GM21515 (cell line): ENCODE results near the gene DUSP11.
"Not testable (repeated sequence)": the region's sequence is repeated elsewhere in the genome, so short reads cannot be mapped to it uniquely, and the experiment has no call there.

ENCODE experiments used
- ATAC-seq: cut with Tn5 transposase; IDR thresholded peaks from one replicate; pipeline ENCODE4 v1.9.1; 2021; ENCODE audit not compliant: unreplicated experiment

The DUSP11 gene

DNA sequence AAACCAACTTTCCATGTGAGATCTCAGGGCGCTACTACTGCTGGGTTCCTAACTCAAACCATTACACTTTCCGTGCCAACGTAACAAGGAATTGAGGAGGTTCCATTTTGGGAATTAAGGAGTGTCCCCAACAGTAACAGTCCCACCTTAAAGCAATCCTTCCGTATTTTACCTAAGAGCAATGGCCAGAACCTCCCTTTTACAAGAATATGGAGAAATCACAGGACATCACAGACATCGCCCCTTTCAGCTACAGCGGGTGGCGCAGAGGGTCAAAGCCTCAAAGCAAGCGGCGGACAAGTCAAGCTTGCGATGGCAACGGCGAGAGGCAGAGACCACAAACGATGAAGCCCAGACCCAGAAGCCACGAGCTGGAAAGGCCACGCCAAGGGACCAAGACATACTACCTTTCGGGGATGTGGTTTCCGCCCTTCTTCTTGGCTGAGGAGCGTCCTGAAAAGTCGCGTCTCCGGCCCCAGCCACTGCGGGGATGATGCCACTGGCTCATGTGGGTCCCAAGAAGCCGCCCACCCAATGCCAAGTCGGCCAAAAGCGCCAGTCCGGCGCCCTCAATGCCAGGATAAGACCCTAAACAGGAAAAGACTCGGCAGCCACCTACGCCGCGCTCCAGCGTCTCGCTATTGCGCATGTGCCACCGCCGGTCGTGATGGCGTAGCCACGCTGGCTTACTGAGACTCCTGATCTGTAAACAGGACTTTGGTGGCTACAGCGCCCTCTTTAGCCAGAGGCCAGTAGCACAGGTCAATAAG lies at the start of gene DUSP11:
Gene DUSP11 (minus strand): TSS at position 637 of the 770 bp plus-strand sequence. CDS start 129 bp downstream, at position 508.
- ATAC-seq, result peak; percentile 96

DNA sequence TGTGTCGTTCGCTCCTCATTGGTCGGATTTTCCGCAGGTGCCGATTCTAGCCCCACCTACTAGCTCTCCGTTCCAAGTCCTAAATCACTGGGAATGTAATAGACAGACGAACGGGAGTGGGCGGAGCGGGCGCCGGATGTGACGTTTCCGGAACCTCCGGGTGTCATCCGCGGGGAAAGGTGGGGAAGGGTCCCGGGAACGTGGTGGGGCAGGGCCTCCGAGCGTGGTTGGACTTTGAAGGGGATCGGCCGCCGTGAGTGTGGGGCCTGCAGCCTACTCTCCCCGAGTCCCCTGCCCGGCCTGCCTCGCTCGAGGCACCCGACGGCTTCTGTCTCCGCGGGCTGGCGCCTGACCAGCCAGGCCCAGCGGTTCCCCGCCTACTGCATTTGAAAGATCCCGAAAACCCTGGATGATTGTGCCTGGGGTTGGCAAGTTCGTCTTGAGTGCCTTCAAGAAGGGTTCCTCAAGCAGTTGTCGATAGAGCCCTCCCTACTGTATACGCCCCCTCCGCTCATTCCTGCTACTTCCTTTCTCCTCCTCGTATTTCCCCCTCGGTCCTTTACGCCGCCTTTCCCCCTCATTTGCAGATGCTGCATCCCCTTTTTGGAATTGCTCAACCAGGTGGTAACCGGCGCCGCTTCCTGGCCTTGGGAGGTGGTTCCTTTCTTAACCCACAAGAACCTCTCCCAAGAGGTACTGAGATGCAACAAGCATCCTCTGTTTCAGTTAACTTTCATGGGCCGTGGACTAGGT lies 49.1 kb upstream of the DUSP11 start, which contains the start of gene STAMBP:
Gene STAMBP (plus strand): TSS at position 144 of the 753 bp plus-strand sequence. CDS start 1,896 bp downstream, outside the sequence.
- ATAC-seq, result peak; percentile 74

DNA sequence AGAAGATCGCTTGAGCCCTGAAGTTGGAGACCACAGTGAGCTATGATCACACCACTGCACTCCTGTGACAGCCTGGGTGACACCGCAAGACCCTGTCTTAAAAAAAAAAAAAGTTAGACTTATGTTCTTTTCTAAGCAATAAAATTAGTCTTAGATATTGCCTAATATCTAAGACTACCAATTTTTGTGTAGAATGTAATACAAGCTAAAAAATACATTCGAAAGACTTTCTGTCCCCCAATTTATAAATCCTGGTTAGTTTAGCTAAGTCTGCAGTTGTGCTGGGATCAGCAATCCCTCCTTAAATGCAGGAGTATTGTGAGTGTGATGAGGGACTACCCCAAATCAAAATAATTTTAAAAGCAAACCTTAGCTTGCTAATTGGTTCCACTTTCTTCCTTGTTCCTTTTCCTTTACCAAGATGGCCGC lies 48.5 kb upstream of the DUSP11 start:
- no peak for ATAC-seq

DNA sequence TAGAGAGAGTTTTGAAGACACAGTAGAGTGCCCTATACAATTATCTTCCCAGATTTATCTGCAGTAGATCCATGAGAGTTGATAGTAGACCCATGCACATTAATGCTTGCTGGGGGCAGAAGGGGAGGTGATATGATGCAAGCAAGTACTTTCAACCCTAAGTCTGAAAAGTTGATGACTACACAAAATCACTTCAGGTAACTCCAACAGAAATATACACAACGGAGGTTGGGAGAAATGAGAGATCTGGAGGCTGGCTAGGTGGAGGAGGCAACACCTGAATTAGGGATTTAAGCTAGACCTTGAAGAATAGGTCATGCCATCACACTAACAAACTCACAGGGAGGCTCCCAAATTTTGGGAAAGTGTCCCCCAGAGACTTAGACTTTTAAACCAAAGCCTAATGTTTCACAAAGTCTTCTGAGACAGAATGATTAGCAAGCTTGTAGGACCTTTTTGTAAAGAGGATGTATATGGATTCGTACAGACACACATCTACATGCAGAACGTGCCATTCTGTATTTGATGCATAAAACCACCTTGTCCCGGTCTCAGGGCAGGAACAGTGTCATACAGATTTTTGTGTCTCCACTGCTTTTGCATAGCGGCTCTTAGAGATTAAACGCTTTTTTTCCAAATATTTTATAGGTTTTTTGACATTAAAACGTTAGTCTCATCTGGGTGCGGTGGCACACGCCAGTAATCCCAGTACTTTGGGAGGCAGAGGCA lies 47.9 kb upstream of the DUSP11 start:
- no peak for ATAC-seq

DNA sequence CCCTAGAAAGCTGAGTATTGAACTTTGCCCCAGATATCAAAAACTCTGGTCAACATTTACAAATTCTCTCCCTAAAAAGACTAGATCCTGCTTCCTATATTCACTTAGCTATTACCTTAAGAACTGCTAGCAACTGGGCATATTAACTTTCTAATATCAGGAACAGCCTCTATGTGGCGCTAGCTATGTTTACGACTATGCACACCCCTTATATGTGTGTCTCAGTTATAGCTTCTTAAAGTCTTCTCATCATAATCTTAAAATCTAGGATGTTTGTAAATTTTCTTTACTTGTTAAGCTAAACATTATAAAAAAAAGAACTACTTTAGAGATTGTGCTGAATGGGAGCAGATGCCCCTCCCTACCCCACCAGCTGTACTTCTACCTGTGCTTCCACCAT lies 47.1 kb upstream of the DUSP11 start:
- no peak for ATAC-seq

DNA sequence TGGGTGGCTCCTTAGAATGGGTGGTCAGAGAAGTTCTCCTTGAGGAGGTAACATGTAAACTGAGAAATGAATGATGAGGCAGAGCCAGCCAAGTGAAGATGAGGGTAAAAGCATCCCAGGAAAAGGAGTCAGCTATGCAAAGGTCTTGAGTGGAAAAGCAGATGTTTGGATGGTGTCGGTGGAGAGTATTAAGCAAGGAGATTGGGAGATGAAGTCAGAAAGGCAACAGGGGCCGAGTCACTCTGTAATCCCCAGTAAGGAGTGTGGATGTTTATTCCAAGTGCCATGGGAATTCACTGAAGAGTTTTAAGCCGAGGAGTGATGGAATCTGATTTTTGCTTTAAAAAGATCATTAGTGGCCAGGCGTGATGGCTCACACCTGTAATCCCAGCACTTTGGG lies 45.5 kb upstream of the DUSP11 start:
- no peak for ATAC-seq

DNA sequence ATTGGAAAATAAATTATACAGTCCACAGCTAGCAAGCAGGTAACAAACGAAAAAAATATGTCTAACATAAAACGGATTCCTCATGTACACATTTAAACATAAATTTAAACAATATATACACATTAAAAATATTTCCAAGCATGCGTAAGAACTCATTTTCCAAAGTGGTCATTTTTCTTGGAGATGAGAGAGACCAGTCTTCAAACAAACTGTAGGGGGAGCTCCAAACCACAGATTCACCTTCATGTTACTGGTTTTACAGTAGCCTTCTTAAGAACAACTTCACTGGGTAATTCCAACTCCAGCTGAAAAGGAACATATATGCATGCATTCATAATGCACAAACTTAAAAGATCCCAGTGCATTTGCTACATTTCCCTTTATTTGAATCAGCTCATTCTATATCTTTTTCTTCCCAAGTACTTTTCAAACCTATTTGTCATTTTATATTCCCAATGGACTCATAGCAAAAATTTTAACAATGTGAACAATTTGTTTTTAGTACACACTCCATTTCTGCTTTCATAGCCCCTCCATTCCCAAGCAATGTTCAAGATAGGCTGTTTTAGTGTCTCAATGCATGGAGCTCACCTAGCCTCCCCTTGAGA lies 44.1 kb upstream of the DUSP11 start:
- no peak for ATAC-seq

DNA sequence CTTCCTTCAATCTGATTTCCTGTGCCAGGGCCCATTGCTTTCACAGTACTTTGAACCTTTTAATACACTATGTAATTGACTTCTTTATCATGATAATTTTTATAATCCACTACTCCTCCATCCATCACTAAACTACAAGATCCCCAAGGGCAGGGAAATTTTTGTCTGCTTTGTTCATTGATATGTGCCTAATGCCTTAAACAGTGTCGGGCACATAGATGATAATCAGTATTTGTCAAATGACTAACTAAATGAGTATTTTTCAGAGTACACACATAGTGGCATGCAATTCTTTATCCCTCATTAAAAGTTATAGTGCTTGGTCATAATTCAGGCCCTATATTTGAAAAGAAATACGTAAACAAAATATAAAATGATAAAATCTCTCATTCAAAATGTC lies 43.5 kb upstream of the DUSP11 start:
- no peak for ATAC-seq

DNA sequence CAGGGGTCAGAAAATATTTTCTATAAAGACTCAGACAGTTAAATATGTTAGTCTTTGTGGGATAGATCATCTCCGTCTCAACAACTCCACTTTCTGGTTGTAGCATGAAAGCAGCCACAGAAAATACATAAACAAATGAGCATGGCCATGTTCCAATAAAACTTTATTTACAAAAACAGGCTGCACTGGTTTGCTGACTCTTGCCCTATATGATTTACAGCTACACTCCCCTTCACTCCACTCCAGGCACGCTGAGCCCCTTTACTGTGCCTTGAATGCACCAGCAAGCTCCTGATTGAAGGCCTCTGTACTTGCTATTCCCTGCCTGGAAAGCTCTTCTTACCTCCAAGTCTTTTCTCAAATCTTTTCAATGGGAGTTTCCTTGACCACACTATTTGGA lies 43.1 kb upstream of the DUSP11 start:
- no peak for ATAC-seq

DNA sequence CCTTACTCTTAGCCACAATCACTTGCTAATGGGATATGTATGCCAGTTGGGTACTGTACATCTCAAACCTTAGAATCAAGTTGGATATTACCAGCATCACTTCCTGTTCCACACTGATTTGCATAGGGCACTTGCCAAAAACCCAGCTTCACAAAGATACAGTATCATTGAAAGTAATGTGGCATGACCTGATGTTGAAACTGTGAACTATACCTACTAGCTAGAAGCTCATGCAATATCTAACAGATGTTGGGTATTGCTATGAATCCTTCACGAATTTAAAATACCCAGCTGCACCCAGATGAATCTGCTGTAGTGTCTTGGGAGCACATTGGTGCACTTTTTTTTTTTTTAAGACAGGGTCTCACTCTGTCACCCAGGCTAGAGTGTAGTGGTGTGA lies 42.4 kb upstream of the DUSP11 start:
- no peak for ATAC-seq

DNA sequence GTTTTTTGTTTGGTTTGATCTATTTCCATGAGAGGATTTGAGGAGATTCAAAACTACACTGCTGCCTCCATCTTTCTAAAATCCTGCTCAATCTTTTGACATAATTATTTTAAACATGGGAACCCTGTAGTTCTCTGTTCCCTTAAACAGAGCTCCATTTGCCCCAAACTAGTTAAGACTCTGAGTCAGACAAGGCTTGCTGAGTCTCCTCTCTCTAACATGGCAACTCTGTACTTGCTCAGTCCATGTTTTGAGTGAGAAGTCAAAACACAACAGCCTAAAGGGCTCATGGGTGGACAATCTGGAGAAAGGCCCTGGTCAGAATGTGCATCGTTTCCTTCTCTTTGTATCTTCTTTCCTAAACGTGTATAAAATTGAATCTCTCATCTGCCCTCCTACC lies 41.8 kb upstream of the DUSP11 start:
- peak; percentile 10 for ATAC-seq

DNA sequence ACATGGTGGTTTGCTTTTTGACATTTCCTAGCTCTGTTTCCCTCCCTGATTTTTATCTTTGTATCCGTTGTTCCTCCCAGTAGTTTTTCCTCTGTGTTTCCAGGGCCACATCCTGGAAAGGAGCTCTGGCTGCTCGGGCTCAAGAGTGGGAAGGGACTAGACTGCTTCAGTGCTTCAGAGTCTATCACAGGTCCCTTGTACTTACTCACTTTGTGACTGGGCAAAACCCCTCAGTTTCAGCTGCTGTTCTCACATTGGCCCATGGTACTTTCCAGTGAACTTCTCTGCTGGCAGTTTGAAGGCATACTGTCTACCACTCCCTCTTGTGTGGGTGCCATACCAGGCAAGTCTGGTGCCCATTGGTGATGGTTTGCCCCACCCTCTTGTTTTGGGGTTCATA lies 41.3 kb upstream of the DUSP11 start:
- peak; percentile 56 for ATAC-seq

DNA sequence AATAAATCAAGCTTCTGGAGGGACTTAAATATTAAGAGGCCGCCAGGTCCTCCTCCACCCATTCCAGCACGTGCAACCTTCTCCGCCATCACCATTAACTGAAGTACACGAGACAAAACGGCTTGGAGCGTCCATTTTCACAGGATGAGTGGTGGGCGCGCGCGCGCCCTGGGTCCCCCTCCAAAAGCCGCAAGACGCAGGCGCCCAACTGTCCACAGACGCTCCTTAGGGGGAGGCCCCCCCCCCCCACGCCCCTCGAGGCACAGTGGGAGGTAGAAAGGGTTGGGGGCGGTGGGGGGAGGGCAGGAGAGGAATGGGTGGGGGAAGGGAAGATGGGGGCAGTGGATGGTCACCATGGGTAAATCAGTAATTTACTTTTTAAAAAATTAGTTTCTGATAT lies 38.4 kb upstream of the DUSP11 start:
- no peak for ATAC-seq

DNA sequence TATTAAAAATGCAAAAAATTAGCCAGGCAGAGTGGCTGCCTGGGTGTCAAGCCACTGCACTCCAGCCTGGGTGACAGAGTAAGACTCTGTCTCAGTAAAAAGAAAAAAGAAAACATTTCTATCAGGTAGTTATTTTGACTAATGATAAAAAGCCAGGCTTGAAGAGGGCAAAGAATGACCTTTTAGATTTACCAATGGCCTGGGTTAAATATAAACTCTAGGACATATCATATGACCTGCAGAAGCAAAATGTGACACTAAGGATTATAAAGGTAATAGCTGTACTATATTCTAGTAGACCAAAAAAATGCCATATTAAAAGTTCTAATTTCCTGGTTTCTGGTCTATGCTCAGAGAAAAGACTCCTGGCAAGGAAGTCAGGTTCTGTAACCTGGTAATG lies 32.7 kb upstream of the DUSP11 start:
- ATAC-seq, result no peak

DNA sequence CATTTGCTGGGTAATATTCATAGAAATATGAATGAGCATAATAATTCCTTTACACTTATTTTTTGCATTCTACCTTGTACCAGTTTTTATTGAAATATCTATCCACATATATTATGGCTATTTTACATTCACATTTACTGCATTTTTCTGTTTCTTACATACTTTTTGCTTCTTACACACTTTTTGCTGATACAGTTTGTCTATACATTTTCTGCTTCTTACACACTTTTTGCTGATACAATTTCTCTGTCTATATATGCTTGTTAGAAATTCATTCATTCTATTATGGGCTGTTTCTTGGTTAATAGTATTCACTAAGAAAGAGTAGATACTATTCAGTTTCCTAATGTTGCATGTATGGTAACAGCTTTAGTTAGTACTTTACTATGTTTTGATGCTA lies 32.0 kb upstream of the DUSP11 start:
- ATAC-seq, result no peak

DNA sequence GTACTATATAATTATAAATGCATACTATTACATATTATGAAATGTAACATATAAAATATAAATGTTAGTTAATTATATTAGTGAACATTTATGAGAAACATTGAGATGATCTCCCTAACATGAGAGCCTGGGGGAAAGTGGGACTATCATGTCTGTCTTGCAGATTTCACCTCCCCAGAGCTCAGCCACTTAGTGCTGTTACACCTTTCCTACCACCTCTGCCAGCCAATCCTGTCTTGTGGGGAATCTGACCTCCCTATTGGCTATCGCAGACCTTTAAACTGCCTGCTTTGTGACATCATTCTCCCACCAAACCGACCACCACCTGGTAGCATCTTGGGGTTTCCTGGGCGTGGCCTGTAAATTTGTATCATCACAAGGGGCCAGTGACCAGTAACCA lies 4.0 kb upstream of the DUSP11 start, which contains the start of gene C2orf78:
Gene C2orf78 (plus strand): TSS at position 301 of the 400 bp plus-strand sequence. CDS start 127 bp downstream, outside the sequence.
- not testable (repeated sequence) for ATAC-seq

DNA sequence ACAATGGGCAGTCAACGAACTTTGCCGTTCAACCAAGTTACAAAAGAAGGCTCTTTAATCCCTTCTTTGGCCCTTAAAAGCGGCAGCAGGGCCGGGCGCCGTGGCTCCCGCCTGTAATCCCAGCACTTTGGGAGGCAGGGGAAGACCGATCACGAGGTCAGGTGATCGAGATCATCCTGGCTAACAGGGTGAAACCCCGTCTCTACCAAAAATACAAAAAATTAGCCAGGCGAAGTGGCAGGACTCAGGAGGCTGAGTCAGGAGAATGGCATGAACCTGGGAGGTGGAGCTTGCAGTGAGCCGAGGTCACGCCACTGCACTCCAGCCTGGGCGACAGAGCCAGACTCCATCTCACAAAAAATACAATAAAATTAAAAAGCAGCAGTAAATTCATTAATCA lies 3.5 kb upstream of the DUSP11 start:
- not testable (repeated sequence) for ATAC-seq

DNA sequence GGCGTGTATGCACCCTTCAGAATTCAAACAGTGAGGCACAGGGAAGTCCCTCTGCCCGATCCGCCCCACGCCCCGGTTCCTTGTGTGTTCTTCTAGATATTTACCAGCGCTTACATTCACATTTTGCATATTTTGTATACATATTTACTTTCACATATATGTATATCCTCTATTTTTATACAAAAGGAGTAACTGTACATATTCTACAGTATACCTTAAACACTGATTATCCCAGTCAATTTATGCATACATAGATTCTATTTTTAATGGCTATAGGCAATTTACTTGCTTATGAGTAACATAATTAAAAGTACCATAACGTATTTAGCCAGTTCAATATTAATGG lies 307 bp upstream of the DUSP11 start:
- no peak for ATAC-seq

DNA sequence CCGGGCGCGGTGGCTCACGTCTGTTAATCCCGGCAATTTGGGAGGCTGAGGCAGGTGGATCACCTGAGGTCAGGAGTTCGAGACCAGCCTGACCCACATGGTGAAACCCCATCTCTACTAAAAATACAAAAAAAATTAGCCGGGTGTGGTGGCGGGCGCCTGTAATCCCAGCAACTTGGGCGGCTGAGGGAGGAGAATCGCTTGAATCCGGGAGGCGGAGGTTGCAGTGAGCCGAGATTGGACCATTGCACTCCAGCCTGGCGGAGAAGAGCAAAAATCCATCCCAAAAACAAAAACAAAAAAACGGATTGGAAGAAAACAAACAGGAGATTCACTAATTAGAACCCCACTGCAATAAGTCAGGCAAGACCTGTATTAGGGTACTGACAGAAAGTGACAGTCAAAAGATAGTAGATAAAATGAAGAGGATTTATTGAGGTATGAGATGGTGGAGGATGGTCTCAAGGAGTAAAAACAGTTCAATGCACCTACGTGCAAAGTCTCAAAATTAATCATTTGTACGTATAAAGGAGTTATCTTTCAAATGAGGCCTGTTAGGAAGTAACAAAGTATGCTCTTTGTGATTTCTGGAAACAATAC lies 936 bp downstream of the DUSP11 start:
- not testable (repeated sequence) for ATAC-seq

DNA sequence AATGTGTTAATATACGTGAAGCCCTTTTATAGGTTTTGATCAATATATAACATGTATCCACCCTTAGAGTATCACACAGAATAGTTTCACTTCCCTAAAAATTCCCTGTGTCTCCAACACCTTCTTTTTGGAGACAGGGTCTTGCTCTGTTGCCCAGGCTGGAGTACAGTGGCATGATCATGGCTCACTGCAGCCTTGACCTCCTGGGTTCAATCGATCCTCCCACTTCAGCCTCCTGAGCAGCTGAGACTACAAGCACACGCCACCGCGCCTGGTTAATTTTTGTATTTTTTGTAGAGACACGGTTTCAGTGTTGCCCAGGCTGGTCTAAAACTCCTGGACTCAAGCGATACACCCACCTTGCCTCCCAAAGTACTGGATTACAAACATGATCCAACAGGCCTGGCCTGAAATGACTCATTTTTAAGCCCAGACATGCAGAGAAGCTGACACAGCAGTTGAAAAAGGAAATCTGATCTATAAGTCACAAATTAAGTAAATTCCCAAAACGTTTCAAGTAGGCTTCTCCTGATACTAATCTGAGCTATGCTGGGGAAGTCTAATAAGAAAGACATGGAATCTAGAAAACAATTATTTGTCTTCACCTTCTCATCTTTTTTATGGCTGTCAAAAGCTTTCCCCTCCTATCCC lies 2.9 kb downstream of the DUSP11 start:
- ATAC-seq, result no peak
